ENCODE measurements around the gene KDM3B.
"Not testable (repeated sequence)": the region's sequence is repeated elsewhere in the genome, so short reads cannot be mapped to it uniquely, and the experiment has no call there.

Gene KDM3B, protein sequence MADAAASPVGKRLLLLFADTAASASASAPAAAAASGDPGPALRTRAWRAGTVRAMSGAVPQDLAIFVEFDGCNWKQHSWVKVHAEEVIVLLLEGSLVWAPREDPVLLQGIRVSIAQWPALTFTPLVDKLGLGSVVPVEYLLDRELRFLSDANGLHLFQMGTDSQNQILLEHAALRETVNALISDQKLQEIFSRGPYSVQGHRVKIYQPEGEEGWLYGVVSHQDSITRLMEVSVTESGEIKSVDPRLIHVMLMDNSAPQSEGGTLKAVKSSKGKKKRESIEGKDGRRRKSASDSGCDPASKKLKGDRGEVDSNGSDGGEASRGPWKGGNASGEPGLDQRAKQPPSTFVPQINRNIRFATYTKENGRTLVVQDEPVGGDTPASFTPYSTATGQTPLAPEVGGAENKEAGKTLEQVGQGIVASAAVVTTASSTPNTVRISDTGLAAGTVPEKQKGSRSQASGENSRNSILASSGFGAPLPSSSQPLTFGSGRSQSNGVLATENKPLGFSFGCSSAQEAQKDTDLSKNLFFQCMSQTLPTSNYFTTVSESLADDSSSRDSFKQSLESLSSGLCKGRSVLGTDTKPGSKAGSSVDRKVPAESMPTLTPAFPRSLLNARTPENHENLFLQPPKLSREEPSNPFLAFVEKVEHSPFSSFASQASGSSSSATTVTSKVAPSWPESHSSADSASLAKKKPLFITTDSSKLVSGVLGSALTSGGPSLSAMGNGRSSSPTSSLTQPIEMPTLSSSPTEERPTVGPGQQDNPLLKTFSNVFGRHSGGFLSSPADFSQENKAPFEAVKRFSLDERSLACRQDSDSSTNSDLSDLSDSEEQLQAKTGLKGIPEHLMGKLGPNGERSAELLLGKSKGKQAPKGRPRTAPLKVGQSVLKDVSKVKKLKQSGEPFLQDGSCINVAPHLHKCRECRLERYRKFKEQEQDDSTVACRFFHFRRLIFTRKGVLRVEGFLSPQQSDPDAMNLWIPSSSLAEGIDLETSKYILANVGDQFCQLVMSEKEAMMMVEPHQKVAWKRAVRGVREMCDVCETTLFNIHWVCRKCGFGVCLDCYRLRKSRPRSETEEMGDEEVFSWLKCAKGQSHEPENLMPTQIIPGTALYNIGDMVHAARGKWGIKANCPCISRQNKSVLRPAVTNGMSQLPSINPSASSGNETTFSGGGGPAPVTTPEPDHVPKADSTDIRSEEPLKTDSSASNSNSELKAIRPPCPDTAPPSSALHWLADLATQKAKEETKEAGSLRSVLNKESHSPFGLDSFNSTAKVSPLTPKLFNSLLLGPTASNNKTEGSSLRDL (N-terminal part only)

DNA sequence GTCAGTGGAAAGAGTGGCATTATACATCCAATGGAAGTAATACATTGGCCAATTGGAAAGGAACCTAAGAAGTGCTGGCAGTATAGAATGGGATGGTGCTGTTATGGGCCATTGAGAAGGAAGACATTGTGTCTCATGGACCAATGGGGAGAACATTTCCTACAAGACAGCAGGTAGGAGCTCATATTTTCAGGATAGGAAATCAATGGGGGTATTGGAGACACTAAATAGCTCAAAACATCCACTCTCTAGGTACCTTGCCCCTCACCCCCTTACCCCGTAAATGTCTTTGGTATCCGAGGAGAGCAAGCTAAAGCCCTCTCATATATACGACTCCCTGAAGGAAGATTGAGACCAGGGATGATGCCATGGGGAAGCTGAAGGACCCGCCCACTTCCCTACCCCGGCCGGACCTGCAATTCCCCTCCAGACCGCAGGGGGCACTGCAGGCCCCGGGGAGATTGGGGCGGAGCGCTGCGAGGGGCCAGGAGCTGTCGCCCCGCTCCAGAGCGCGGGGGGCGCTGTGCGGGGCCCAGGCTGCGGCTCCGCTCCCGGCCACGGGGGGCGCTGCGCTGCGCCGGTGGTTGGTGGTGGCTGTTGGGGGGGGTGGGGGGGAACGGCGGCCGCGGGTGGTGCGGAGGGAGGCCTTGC lies at the start of gene KDM3B:
Gene KDM3B (plus strand): TSS at position 615 of the 651 bp plus-strand sequence. CDS start 111 bp downstream, outside the sequence.
- TF ChIP-seq, protein P1, sequence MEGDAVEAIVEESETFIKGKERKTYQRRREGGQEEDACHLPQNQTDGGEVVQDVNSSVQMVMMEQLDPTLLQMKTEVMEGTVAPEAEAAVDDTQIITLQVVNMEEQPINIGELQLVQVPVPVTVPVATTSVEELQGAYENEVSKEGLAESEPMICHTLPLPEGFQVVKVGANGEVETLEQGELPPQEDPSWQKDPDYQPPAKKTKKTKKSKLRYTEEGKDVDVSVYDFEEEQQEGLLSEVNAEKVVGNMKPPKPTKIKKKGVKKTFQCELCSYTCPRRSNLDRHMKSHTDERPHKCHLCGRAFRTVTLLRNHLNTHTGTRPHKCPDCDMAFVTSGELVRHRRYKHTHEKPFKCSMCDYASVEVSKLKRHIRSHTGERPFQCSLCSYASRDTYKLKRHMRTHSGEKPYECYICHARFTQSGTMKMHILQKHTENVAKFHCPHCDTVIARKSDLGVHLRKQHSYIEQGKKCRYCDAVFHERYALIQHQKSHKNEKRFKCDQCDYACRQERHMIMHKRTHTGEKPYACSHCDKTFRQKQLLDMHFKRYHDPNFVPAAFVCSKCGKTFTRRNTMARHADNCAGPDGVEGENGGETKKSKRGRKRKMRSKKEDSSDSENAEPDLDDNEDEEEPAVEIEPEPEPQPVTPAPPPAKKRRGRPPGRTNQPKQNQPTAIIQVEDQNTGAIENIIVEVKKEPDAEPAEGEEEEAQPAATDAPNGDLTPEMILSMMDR (IDR thresholded peaks at IDR 0.05; ENCODE audit: low read depth, low read length, missing control alignments): peak; percentile 96
- H3K4me3 ChIP-seq (ENCODE audit: low read depth, low read length): peak within 1 kb of the TSS; percentile 87
- peak; percentile 59 for DNase-seq (ENCODE audit: low read depth)

DNA sequence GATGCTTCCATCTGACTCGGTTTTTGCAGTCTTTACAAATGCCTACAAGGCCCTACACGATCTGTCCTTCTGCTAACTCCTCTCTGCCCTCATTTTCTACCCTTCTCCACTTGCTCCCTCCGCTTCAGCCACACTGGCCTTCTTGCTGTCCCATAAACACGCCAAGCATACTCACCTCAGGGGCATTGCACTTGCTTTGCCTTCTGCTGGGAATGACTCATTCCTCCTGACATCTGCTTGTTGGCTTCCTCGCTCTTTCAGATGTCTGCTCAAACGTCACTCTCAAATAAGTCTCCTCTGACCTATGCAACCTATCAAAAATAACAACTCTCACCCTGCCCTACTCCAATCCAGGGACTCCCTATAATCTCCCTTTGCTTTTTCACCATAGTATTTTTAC lies 49.1 kb upstream of the KDM3B start:
- no peak overlapping the region for H3K4me3 ChIP-seq (ENCODE audit: low read depth, low read length)
- TF ChIP-seq, protein P1 (IDR thresholded peaks at IDR 0.05; ENCODE audit: low read depth, low read length, missing control alignments): no peak
- no peak for DNase-seq (ENCODE audit: low read depth)

DNA sequence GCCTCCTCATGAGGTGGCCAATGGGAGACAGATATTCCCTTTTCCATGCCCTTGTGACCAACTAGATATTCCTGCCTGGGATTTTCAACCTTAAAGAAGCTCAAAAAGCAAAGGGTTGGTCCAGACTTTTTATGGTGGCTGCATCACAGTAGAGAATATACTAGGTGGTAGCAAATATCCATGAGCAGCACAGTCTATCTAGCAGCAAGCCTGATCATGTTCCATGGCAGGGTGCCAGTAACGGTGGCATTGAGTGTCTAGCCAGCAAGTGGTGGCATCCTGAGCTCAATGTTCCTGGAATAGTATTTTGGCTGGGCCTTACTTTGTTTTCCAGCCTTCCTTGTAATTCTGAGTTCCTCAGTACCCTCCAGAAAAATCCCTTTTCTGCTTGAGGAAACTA lies 46.7 kb upstream of the KDM3B start:
- DNase-seq (ENCODE audit: low read depth): no peak
- H3K4me3 ChIP-seq (ENCODE audit: low read depth, low read length): no peak overlapping the region
- TF ChIP-seq, protein P1 (IDR thresholded peaks at IDR 0.05; ENCODE audit: low read depth, low read length, missing control alignments): no peak

DNA sequence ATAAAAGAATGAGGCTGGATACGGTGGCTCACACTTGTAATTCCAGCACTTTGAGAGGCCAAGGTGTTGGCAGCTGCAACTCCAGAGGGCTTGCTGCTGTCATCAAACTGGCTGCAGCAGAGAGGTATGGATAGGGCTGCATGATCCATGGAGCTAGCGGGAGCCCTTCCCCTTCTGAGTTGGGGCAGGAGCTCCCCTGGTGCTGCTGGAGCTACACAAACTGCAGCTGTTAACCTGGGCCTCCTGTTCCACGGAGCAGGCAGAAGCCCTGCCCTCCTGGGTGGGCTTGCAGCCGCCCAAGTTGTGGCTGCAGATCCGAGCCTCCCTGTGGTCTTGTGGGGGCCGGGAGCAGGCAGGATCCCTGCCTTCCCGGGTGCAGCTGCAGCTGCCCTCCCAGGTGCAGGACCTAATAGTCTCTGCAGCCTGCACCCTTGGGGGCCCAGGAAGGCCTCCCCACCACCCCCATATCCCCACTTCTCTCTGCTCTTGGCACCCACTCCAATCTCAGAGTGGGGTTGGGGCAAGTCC lies 36.7 kb upstream of the KDM3B start:
- no peak for DNase-seq (ENCODE audit: low read depth)
- TF ChIP-seq, protein P1 (IDR thresholded peaks at IDR 0.05; ENCODE audit: low read depth, low read length, missing control alignments): no peak
- no peak overlapping the region for H3K4me3 ChIP-seq (ENCODE audit: low read depth, low read length)

DNA sequence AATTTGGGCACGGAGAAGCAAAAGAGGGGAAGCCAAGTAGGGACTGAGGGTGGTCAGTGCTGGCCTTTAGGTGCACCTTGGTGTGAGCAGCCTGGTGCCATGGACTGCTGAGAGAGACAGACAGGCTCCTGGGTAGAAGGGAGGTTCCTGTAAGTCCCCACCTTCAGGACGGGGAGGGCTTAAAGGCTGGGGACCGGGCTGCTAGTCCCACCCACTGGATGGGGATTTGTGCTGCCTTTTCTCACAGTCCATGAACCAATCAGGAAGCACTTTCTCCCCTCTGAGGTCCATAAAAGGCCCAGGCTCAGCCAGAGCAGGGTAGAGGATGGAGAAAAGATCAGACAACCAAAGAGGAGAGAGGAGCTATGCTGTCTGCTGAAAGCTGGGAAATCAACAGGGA lies 36.1 kb upstream of the KDM3B start:
- no peak overlapping the region for H3K4me3 ChIP-seq (ENCODE audit: low read depth, low read length)
- TF ChIP-seq, protein P1 (IDR thresholded peaks at IDR 0.05; ENCODE audit: low read depth, low read length, missing control alignments): no peak
- DNase-seq (ENCODE audit: low read depth): no peak

DNA sequence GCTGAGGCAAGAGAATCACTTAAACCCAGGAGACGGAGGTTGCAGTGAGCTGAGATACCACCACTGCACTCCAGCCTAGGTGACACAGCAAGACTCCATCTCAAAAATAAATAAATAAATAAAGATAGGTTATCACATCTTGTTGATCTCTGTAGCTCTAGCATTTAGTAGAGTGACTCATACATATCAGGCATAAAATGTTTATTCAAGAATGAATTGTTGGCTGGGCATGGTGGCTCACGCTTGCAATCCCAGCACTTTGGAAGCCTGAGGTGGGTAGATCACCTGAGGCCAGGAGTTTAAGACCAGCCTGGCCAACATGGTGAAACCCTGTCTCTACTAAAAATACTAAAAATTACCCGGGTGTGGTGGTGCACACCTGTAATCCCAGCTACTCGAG lies 34.3 kb upstream of the KDM3B start:
- DNase-seq (ENCODE audit: low read depth); H3K4me3 ChIP-seq (ENCODE audit: low read depth, low read length): not testable (repeated sequence)

Data from GM12864 (cell line).